Astrocyte of the hippocampus (primary cell): ENCODE results near the gene PCNT.
"Not testable (repeated sequence)": the region's sequence is repeated elsewhere in the genome, so short reads cannot be mapped to it uniquely, and the experiment has no call there.

Experiments used
- DNase-seq: peaks from one replicate; pipeline ENCODE4 v3.0.0; 2011; ENCODE audit warnings: low read depth, low spot score

Gene PCNT

DNA sequence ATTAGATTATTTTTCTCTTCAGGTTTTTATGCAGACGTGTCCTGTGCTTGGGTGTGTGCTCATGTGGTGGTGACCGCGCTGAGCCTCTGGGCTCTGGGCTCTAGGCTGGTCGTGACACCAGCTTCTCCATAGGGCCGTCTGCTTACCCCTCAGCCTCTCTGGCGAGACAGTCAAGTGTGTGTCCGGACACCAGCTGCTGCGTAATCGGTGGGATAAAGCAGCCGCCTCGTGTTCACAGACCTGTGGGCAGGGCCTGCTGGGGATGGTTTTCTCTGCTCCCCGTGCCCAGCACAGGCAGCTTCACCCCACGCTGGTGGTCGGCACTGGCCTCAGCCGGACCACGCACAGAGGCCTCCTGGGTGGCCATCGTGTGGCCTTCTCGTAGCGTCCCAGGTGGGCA lies 101.1 kb downstream of the PCNT start:
- DNase-seq, result no peak

DNA sequence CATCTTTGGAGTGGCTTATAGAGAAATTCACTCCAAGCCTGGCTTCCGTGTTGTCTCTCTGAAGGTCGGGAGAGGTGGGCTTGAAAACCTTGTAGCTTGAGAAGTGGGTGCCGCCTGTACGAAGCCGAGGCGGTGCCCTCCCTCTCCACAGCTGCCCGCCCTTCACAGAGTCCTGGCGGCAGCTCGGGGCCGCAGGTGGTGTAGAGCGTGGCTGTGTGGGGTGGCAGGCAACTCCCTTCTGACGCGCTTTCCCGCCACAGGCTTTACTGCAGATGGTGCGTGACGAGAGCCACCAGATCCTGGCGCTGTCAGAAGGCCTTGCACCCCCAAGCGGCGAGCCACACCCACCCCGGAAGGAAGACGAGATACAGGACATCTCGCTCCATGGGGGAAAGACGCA lies 101.6 kb downstream of the PCNT start:
- no peak for DNase-seq

DNA sequence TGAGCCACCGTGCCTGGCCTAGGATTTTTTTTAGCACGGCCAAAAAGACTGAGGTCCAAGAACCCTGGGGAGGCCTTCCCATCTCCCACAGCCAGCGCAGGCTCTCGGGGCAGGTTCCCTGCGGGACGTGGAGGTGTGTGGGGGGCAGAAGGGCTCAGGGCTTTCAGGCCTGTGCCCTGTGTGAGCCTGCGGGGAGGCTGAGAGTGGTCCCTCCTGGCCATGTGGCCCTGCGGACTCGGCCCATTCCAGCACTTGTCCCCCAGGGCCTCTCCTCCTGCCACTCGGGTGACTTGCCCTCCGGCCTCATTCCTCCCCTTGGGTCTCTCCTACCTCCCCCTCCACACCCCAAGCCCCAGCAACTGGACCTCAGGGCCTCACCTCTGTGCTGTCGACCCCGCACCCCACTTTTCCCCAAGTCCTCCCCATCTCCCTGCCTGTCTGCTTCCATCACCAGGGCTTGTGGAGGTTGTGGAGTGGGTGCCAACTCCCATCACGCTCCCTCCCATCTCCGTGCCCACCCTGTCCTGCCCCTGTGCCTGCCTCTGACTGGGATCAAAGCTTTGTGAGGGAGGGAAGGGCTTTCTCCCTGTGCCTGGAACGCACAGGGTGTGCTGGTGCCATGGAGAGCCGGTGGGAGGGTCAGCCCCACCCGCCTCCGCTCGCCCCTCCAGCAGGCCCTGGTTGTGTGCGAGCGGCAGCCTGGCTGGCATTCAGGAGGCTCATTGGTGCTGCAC lies 102.5 kb downstream of the PCNT start:
- no peak for DNase-seq

DNA sequence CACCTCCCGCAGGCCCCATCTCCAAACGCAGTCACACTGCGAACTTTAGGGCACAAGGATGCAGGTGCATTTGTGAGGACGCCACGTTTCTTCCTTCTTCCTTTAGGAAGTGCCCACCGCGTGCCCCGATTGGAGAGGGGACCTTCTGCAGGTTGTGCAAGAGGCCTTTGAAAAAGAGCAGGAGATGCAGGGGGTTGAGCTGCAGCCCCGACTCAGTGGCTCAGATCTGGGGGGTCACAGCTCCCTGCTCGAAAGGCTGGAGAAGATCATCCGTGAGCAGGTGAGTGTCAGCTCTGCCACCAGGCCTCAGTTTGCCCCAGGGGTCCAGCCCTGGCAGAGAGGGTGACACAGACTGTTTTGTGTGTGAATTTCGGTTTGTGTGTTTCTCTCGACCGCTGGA lies 103.6 kb downstream of the PCNT start:
- DNase-seq, result no peak

DNA sequence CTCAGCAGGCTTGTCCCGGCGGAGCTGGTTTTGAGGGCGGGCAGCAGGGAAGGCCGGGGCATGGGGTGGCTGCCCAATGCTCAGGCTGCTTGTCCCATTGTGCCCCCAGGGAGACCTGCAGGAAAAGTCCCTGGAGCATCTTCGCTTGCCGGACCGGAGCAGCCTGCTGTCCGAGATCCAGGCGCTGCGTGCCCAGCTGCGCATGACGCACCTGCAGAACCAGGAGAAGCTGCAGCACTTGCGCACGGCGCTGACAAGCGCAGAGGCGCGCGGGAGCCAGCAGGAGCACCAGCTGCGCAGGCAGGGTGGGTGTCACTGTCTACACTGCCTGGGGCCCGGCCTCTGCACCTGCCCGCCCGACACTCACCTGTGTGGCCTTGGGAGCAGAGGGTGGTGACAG lies 104.3 kb downstream of the PCNT start:
- no peak for DNase-seq

DNA sequence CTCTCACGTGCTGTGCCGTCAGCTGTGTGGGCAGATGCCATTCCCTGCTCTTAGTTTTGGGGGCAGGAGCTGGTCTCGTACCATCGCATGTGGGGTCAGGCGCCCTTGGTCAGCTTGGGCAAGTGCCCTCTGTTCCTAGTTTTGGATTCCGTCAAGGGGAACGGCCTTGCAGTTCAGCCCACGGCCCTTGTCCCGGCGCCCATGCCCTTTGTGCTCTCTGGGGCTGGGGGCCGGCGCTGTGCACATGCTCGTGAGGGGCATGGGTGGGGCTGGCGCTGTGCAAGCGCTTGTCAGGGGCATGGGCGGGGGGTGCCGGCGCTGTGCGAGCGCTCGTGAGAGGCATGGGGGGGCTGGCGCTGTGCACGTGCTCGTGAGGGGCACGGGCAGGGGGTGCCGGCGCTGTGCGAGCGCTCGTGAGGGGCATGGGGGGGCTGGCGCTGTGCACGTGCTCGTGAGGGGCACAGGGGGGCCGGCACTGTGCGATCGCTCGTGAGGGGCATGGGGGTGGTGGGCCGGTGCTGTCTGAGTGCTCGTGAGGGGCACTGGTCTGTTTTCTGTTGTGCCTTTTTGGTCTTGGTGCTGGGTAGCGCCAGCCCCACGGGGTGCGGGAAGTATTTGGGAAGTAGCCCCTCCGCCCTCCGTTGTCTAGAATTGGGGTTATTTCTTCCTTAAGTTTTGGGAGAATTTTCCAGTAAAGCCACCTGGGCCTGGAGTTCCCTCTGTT lies 105.2 kb downstream of the PCNT start:
- DNase-seq, result no peak

DNA sequence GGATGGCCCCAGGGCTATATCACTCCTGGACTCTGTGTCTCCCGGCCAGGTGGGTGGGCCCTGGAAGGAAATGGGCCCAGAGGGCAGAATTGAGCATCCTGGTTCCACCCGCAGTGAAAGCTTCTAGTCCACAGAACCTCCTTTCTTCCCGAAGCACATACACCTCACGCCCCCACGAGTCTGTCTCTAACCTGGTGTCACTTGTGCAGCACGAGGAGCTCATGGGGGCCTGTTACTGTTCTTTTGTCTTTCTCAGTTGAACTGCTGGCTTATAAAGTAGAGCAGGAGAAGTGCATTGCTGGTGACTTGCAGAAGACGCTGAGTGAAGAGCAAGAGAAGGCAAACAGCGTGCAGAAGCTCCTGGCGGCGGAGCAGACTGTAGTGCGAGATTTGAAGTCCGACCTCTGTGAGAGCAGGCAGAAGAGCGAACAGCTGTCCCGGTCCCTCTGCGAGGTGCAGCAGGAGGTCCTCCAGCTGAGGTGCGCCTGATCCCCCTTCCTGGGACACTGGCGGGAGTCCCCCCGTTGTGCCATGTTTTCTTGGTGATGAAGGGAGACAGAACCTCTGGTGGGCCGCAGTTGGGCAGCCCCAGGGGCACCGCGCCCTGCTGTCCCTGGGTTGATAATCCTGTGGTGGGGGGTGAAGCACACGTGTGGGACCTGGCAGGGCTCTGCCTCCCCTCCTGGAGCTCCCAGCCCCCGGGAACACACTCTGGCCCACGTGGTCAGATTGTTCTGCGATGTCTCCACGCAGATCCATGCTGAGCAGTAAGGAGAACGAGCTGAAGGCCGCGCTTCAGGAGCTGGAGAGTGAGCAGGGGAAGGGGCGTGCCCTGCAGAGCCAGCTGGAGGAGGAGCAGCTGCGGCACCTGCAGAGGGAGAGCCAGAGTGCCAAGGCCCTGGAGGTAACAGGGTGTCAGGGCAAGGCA lies 106.1 kb downstream of the PCNT start:
- no peak for DNase-seq

DNA sequence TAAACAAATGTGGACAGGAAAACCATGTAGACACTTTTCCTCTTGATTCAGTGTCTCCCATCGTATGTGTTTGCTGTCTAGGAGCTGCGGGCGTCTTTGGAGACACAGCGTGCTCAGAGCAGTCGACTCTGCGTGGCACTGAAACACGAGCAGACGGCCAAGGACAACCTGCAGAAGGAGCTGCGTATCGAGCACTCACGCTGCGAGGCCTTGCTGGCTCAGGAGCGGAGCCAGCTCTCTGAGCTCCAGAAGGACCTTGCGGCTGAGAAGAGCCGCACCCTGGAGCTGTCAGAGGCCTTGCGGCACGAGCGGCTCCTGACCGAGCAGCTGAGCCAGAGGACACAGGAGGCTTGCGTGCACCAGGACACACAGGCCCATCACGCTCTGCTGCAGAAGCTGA lies 107.5 kb downstream of the PCNT start:
- DNase-seq, result no peak

DNA sequence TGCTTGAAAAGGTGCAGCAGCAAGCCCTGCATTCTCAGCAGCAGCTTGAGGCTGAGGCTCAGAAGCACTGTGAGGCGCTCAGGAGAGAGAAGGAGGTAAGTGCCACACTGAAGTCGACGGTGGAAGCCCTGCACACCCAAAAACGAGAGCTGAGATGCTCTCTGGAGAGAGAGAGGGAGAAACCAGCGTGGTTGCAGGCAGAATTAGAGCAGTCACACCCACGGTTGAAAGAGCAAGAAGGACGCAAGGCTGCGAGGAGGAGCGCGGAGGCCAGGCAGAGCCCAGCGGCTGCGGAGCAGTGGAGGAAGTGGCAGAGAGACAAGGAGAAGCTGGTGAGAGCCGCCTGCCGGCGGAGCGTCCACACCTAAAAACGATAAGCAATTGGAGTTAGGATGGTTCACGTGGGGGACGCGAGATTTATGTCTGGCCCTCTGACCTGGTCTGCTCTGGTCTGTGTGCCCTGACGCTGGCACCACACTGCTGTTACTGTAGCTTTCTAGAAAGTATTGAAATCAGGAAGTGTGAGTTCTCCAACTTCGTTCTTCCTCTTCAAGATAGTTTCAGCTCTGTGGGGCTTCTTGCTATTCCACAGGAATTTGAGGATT lies 108.0 kb downstream of the PCNT start:
- DNase-seq, result no peak

DNA sequence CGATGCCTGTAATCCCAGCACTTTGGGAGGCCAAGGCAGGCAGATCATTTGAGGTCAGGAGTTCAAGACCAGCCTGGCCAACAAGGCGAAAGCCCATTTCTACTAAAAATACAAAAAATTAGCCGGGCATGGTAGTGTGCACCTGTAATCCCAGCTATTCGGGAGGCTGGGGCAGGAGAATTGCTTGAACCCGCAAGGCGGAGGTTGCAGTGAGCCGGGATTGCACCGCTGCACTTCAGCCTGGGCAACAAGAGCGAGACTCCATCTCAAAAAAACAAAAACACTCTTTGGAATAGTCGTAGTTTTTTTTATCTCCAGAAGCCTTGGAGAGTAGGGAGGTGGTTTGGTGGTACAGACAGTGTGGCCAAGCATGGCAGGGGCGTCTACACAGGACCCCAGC lies 109.2 kb downstream of the PCNT start:
- DNase-seq, result not testable (repeated sequence)

DNA sequence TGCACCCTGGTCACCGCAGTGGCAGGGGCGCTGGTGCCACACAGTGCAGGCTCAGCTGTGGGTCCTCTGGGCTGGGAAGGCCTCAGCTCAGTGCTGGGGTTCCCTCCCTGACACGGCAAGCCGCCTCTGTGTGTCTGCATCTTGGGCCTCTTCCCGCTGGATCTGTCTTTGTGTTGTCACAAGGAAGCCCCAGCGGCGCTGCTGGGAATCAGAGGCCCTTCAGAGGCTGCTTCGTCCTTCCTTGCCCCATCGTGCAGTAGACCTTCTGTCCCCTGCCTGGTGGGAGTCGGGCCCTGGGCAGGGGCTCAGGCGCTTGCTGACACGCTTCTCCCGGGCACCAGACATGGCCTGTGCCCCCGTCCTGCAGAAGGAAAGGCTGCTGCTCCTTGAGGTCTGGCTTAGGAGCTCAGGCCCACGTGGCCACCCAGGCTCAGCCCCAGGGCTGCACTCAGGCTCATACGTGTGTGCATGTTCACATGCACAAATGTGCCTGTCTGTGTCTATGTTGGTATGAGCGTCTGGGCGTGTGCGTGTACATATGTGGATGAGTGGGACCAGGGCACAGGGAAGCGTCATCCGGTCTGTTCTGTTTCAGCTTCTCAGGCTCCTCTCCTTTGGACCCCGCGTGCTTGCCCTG lies 110.5 kb downstream of the PCNT start:
- no peak for DNase-seq

DNA sequence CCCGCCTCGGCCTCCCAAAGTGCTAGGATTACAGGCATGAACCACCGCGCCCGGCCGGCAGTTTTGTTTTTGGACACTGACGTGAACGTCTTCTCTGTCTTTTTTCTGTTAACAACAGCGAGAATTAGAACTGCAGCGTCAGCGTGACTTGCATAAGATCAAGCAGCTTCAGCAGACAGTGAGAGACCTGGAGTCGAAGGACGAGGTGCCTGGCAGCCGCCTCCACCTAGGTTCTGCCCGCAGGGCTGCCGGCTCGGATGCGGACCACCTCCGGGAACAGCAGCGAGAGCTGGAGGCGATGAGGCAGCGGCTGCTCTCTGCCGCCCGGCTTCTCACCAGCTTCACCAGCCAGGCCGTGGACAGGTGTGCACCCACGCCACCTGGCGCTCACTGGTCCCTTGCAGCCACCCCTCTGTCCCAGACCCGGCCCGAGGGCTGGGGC lies 111.9 kb downstream of the PCNT start:
- no peak for DNase-seq

DNA sequence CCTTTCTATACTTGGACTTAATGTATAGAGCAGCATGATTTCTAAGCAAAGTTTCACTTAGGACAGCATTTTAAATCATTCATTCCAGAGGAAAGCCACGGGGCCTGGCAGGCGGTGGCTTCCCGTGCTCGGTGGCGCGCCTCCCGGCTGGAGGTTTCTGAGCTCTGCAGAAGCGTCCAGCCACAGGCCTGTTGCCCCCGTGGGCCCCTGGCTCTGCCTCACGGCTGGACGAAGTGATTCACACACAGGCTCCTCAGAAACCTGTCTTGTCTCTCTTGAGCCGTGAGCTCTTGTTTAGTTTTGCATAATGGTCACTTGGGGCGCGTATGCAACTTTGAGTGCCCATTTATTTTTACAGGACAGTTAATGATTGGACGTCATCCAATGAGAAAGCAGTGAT lies 112.7 kb downstream of the PCNT start:
- no peak for DNase-seq

DNA sequence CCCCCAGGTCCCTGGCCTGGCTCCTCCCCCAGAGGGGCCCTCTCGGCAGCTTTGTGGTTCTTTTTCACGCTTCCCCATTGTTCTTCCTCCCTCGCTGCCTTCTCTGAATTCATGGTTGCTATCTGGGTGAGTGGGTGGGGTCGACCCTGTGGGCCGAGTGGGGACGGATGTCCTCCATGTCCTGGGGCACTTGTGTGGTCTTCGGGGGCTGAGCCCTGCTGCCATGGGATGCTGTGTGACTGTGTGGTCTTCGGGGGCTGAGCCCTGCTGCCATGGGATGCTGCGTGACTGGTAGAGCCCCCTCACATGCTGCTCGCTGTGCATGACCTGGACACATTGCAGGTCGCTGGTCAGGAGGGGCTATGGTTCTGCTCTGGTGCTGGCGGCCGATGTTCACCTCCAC lies 113.1 kb downstream of the PCNT start:
- DNase-seq, result no peak

DNA sequence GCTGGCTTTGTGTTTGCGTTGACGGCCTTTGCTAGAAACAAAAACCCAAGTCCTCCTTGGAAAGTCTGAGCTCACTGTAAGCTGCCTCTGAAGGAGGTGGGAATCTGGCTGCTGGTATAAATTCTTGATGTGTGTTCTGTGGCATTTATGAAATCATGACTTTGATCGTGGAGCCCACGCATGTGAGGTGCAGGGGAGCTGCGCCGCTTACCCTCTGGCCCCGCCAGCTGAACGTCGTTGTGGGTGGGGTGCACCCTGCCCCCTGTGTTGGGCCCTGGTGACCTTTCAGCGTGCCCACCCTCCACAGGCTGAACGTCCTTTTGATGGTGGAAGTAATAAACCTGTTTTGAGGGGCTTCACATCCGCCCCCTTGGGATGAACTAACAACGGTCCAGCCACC lies 113.6 kb downstream of the PCNT start:
- no peak for DNase-seq

DNA sequence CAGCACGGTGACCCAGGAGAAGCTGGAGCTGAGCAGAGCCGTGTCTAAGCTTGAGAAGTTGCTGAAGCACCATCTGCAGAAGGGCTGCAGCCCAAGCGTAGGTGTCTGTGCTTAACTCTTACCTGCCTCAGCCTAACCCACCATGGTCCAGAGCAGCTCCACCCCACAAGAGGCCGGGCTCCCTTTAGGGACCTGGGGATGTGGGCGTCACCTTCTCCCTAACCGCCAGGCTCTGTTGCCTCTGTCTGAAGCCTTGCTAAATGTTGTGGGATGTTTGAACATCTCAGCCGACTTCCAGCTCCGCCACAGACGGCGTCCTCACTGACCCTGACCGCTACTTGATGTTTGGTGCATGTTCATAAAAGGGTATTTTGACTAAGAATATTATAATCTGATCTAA lies 114.3 kb downstream of the PCNT start:
- no peak for DNase-seq

DNA sequence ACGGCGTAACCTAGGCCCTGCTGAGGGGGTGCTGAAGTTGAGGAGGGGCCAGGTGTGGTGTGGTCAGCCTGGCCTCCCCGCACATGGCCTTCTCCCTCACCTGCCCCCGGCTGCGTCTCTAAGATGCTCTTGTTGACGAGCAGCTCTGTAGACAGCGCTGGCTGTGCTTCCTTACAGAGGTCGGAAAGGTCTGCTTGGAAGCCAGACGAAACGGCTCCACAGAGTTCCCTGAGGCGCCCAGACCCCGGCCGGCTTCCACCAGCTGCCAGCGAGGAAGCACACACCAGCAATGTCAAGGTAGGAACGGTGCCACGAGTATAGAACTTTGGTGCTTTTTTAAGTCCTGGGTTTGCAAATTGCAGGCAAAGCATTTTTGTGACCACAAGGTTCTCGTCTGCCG lies 116.0 kb downstream of the PCNT start:
- no peak for DNase-seq

DNA sequence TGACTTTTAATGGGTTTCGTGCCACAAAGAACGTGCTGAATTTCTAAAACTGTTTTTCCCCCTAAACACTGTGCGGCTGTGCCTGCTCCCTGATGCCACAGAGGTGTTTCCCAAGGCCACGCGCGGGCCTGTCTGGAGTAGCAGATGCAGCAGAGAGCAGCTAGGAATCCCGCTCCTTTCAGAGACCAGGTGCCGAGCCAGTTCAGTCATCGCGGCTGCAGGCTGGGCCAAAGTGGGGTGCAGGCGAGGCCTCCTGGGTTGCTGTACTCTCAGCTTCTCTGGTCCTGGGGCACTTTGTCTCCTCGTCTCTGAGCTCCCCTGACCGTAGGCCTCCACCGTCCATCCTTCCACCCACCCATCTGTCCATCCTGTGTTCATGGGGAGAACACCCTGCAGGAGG lies 117.4 kb downstream of the PCNT start:
- no peak for DNase-seq

DNA sequence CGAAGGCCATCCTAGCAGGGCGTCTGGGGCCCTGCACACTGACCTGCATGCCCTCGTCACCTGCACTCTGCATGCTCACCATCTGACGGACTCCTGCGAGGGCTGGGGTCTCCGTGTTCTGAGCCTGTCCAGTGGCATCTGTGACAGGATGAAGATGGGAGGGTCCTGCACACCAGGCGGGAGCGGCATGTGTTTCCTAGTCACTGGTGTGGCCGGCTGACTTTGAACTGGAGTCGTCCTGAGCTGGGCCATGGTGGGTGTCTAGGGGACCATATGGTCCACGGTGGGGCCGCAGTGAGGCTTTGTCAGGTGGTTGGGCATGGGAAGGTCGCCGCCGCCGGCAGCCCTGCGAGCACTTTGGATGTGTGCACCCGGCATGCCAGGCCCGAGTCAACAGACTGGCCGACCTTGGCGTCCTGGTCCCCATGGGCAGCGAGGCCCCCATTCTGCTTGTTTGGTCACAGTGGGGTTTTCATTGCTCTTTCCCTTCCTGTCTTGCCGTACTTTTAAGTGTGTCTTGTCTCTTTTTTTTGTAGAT lies 118.1 kb downstream of the PCNT start:
- DNase-seq, result no peak

DNA sequence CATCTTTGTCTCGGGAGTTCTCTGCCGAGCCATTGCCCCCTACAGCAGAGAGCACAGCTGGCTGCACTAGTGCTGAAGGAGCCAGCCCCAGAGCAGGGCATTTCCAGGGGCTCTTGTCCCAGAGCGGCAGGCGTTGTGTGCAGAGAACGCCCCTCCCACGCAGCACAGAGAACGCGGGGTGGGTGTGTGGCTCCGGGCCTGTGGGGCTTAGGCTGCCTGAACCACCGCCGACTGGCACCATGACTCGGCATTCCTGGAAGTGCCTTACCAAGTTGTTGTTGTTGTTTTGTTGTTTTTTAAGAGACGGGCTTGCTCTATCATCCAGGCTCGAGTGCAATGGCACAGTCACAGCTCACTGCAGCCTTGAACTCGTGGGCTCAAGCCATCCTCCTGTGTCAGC lies 119.0 kb downstream of the PCNT start:
- DNase-seq, result no peak

DNA sequence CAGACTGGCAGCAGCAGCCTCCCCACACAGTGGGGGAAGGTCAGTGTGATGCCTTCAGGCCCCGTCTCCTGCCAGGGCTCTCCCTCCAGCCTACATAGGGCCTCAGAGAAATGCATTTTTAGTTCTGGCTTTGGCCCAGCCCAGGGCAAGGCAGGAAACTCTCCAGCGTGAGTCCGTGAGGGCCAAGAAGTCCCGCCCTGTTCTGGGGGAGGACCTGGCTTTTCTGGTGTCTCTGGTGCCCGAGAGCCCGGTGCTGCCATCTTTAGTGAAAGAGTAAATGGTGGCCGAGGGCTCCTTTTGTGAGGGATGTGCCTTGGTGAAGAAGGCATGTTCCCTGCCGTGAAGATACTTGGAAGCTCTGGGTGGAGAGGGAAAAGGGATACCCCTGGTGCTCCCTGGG lies 120.0 kb downstream of the PCNT start:
- no peak for DNase-seq
